ENCODE results near the gene FARS2. TPM values are rescaled to one million over a fixed set of nuclear protein-coding genes. Genes with fewer than 3 reads are reported as not detected.

The FARS2 gene
- total and polyA plus RNA-seq, 2 of the 13 experiments (the other 11 are each of a cell fraction or from before 2014, with no cell fraction given) = 15.4 to 26.0 TPM

- TF ChIP-seq ZNF609 (CRISPR knock-in tag; IDR thresholded peaks at IDR 0.05; ENCODE audit: borderline replicate concordance) = no peak
Measured at GRCh38 chr6:5599127-5599526, 337.8 kb downstream of the FARS2 start (continued).

GRCh38 chr6:5605937-5606336, 344.6 kb downstream of the FARS2 start:
- BruUV-seq (replicated peaks) = no TSS peak
- Histone ChIP-seq H3K27me3 (ENCODE audit: control insufficient read depth in 1 of 2, insufficient read depth in 2 of 2, low read length in 2 of 2) (no peaks in the 10 kb centered on the region), H3K9me3 (ENCODE audit: low read length) (no peaks in the 10 kb centered on the region), H3K4me1 (ENCODE audit: insufficient read depth, low read length) (no peaks in the 10 kb centered on the region; the same call in 1 of the 2 replicates), H2AFZ (ENCODE audit: low read length) (no peak overlapping the region), H3K27ac (ENCODE audit: extremely low read length, insufficient read depth, low read length) (no peak overlapping the region), H3K4me2 (ENCODE audit: low read depth, low read length) (no peak overlapping the region), H3K9ac (ENCODE audit: insufficient read depth, low read depth, low read length) (no peak overlapping the region), H3K79me2 (ENCODE audit: insufficient read depth, low read length) (no peaks in the 10 kb centered on the region), H3K36me3 (replicated peaks in 1 of 2; ENCODE audit: control insufficient read depth in 1 of 2, insufficient read depth in 2 of 2, low read length in 2 of 2) (no peaks in the 10 kb centered on the region), H3K4me3 (replicated peaks in 1 of 3; ENCODE audit: insufficient read depth in 1 of 3, low read depth in 2 of 3, low read length in 3 of 3) (no peak overlapping the region), H4K20me1 (ENCODE audit: insufficient read depth, low read length) (no peaks in the 10 kb centered on the region)
- intact Hi-C loops (cut with micrococcal nuclease; ENCODE audit: unreplicated experiment) (no loop called here), in situ Hi-C loops (cut with HindIII; ENCODE audit: extremely low pct_ligation_motif_present, low pct_unique_long_range_greater_than_20kb) (no loop called here)
- DNase-seq (ENCODE audit: low spot score) = no peak
- ChIA-PET POLR2A (interaction anchor here (0.6 kb wide), 1 partner anchor 10 kb away, joined by 3 read pairs; no protein-coding TSS in a partner anchor), CTCF (ENCODE audit: low intra/inter-chr PET ratio, low total read pairs) (no interaction called here)
- TF ChIP-seq CBX5 (CRISPR knock-in tag; IDR thresholded peaks at IDR 0.05; ENCODE audit: borderline replicate concordance) (no peak), ZNF382 (CRISPR knock-in tag; IDR thresholded peaks at IDR 0.05; ENCODE audit: borderline replicate concordance) (no peak), ZSCAN29 (CRISPR knock-in tag; conservative IDR thresholded peaks at IDR 0.05) (no peak), ZNF431 (CRISPR knock-in tag; IDR thresholded peaks at IDR 0.05; ENCODE audit: borderline replicate concordance, low read depth) (no peak), ZNF160 (CRISPR knock-in tag; IDR thresholded peaks at IDR 0.05) (no peak), HDAC1 (CRISPR knock-in tag; IDR thresholded peaks at IDR 0.05) (no peak), FOXO1 (CRISPR knock-in tag; IDR thresholded peaks at IDR 0.05) (no peak), KDM4B (CRISPR knock-in tag; IDR thresholded peaks at IDR 0.05) (no peak), TBP (CRISPR knock-in tag; IDR thresholded peaks at IDR 0.05) (no peak), HNRNPLL (IDR thresholded peaks at IDR 0.05; ENCODE audit: low read depth, low read length, poor library complexity, severe bottlenecking) (no peak), SMARCE1 (IDR thresholded peaks at IDR 0.05; ENCODE audit: borderline replicate concordance) (no peak), ZNF264 (CRISPR knock-in tag; IDR thresholded peaks at IDR 0.05) (no peak), POLR2AphosphoS5 (IDR thresholded peaks at IDR 0.05; ENCODE audit: low read depth, low read length) (no peak), TFDP1 (CRISPR knock-in tag; IDR thresholded peaks at IDR 0.05; ENCODE audit: borderline replicate concordance) (no peak)
- 93% methylated on average over 5 of the region's 5 CpGs for WGBS (ENCODE audit: low lambda C conversion rate)
- no peak for FAIRE-seq
- no peak for ATAC-seq

Measured in HepG2 (cell line).